Measurements from ENCODE around the gene C10orf120. TPM values are rescaled to one million over a fixed set of nuclear protein-coding genes. Genes with fewer than 3 reads are reported as not detected.

The C10orf120 gene
- total RNA-seq, 2 donors from 2014 or later = not detected

DNA sequence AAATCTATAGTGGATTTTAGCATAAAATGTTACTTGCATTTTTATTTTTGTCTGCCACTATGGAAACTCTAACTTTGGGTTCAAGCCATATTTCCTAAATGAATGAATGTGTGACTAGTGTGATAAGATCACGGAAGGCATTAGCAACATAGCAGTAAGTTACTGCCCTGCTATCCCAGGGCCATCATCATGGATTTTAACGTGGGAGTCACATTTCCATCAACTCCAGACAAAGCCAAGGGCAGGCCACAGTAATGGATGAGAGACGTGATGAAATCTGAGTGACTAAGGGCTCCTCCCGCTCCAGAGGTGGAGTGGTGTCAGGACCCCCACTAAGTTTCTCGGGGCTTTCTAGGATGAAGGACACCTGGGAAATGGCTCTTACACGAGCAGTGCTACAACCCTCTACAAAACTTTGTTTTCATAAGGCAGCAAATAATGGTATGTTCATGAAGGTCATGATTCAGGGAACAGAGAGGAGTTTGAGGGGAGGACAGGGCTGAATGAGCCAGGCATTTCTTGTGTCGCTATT lies 34.3 kb downstream of the C10orf120 start:
- H3K4me3 Mint-ChIP-seq = no peak overlapping the region
- H3K27ac Mint-ChIP-seq = no peak overlapping the region
- H3K9me3 ChIP-seq (ENCODE audit: control insufficient read depth, low read length, poor library complexity, severe bottlenecking) = no peaks in the 10 kb centered on the region
- no peak for ATAC-seq
- no peaks in the 10 kb centered on the region for H3K4me1 Mint-ChIP-seq
- no peak for DNase-seq
- peaks cover 80% of the 10 kb centered on the region for H3K27me3 Mint-ChIP-seq
- no peaks in the 10 kb centered on the region for H3K36me3 Mint-ChIP-seq (ENCODE audit: low read depth)

DNA sequence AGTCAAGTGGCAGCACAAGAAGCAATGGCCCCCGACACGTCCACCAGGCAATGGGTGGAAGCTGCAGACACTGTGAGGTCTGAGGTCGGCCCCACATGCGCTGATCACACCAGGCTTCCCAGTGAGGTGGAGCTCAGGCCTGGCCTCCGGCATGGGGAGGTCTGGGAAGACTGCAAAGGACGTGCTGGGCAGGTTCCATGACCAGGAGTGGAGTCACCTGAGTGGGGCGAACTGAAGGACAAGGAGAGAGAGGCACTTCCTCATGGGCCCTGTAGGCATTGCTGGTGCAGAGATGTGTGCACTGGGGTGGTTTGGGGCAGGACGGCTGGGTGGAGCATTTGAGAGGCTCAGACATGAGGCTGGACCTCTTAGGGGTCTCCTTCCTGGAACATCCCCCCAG lies 35.1 kb downstream of the C10orf120 start:
- Mint-ChIP-seq H3K27me3 (peaks cover 76% of the 10 kb centered on the region), H3K4me3 (no peak overlapping the region), H3K36me3 (ENCODE audit: low read depth) (no peaks in the 10 kb centered on the region), H3K4me1 (no peaks in the 10 kb centered on the region), H3K27ac (no peak overlapping the region)
- H3K9me3 ChIP-seq (ENCODE audit: control insufficient read depth, low read length, poor library complexity, severe bottlenecking) = no peaks in the 10 kb centered on the region
- DNase-seq (no peak), ATAC-seq (no peak)

DNA sequence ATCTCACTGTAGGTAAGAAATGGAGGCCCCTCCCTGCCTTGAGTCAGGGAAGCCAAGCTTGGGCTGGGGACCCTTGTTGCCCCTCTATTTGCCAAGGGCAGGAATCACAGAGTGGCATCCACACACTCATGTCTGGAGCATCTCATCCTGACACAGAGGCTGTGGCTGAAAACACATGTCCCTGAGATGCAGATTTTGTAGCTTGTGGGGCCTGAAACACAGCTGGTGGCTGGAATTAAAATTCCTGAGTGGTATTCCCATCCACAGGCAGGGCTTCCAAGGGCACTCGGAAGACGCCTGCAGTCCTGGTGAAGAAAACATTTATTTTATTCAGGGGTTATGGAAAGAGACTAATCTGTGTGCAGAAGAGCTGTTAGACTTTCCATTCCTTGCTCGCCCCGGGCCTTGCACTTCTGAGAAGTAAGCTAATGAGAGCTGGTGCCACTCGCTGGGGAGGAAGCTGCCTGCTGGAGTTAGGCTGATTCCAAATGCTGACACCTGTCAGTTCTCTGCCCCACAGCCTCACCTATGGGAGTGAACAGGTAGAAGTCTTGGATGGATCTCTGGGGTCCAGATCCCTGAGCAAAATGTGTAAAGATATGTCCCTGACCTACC lies 36.0 kb downstream of the C10orf120 start:
- H3K9me3 ChIP-seq (ENCODE audit: control insufficient read depth, low read length, poor library complexity, severe bottlenecking) = no peaks in the 10 kb centered on the region
- no peak overlapping the region for H3K27ac Mint-ChIP-seq
- H3K27me3 Mint-ChIP-seq = peaks cover 73% of the 10 kb centered on the region
- ATAC-seq = no peak
- no peak for DNase-seq
- H3K36me3 Mint-ChIP-seq (ENCODE audit: low read depth) = no peaks in the 10 kb centered on the region
- no peak overlapping the region for H3K4me3 Mint-ChIP-seq
- H3K4me1 Mint-ChIP-seq = no peaks in the 10 kb centered on the region

DNA sequence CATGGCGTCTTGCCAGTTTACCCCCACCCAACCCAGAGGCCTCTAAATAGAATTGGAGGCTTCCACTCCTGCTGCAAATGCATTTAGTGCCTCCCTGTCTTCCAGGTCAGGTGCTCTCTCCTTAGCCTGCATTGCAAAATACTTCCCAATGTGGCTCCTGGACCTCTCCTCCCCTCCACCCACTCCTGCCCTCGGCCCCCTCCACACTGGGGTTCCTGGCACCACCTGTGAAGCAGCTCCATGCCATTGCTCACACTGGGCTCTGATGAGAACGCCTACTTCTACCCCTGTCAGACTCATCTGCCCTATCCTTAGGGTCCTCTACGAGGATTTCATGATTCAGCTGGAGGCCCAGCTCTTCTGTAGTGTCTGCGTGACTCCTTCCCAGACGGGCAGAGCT lies 37.4 kb downstream of the C10orf120 start:
- Mint-ChIP-seq H3K27ac (no peak overlapping the region), H3K4me1 (no peaks in the 10 kb centered on the region), H3K36me3 (ENCODE audit: low read depth) (no peaks in the 10 kb centered on the region), H3K27me3 (peaks cover 74% of the 10 kb centered on the region), H3K4me3 (no peak overlapping the region)
- DNase-seq (no peak), ATAC-seq (no peak)
- H3K9me3 ChIP-seq (ENCODE audit: control insufficient read depth, low read length, poor library complexity, severe bottlenecking) = no peaks in the 10 kb centered on the region

DNA sequence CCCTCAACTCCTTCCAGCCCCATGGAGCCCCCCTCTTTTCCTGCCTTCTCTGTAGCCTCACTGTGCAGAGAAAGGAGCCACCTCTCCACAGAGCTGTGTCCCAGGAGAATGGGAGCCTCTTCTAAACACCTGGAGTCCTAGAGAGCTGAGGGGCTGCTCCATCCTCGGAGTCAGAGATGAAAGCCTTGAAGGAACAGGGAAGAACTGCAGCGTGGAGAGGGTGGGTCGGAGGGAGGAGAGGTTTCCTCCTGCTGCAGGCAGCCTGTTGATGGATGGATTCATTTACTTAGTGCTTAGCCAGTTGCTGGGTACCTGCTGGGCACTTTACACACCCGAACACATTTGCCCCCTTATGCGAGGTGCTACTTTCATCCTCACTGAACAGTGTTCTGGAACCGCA lies 39.0 kb downstream of the C10orf120 start:
- no peak for DNase-seq
- ATAC-seq = no peak
- Mint-ChIP-seq H3K27ac (no peak overlapping the region), H3K4me1 (no peaks in the 10 kb centered on the region), H3K36me3 (ENCODE audit: low read depth) (no peaks in the 10 kb centered on the region), H3K27me3 (peaks cover 72% of the 10 kb centered on the region), H3K4me3 (no peak overlapping the region)
- no peaks in the 10 kb centered on the region for H3K9me3 ChIP-seq (ENCODE audit: control insufficient read depth, low read length, poor library complexity, severe bottlenecking)

DNA sequence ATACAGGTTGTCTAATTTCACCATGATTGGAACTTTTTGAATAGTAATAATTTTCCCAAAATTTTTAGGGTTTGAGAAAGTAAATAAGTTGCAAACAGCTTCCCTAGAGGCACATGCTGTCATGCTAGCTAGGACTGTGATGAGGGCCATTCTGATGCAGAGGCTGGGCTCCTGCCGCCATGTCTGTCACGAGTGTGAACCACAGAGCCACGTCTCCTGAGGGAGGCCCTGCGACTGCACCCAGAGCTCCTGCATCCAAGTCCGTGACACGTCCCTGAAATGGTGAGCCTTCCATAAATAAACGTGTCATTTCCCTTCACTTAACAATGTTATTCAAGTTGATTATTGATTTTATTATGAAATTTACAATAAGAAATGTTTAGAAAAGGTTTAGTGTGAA lies 40.0 kb downstream of the C10orf120 start:
- no peaks in the 10 kb centered on the region for H3K36me3 Mint-ChIP-seq (ENCODE audit: low read depth)
- H3K27ac Mint-ChIP-seq = no peak overlapping the region
- H3K27me3 Mint-ChIP-seq = peaks cover 73% of the 10 kb centered on the region

DNA sequence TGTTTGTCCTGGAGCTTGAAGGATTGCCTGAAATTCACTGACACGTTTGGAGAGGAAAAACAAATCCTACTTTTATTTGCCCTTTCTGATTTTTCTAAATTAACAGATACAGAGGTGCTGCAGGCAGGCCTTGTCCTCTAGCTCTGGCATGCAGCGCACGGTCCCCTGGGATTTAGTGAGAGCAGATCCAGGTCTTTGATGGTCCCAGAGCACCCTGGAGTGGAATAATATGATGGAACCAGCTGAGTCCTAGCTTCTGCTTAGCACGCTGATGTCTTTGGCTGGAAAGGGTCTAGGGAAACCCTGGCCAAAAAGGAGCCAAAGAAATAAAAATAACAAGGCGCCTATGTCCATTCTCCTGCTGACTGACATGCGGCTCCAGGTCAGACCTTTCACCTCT lies 40.5 kb downstream of the C10orf120 start:
- Mint-ChIP-seq H3K36me3 (ENCODE audit: low read depth) (no peaks in the 10 kb centered on the region), H3K4me3 (no peak overlapping the region), H3K4me1 (no peaks in the 10 kb centered on the region), H3K27me3 (peaks cover 71% of the 10 kb centered on the region), H3K27ac (no peak overlapping the region)
- ATAC-seq (no peak), DNase-seq (no peak)
- no peaks in the 10 kb centered on the region for H3K9me3 ChIP-seq (ENCODE audit: control insufficient read depth, low read length, poor library complexity, severe bottlenecking)

More for the DNA sequence above, 40.0 kb downstream of the C10orf120 start:
- no peaks in the 10 kb centered on the region for H3K9me3 ChIP-seq (ENCODE audit: control insufficient read depth, low read length, poor library complexity, severe bottlenecking)
- Mint-ChIP-seq H3K4me1 (no peaks in the 10 kb centered on the region), H3K4me3 (no peak overlapping the region)
- DNase-seq (no peak), ATAC-seq (no peak)

DNA sequence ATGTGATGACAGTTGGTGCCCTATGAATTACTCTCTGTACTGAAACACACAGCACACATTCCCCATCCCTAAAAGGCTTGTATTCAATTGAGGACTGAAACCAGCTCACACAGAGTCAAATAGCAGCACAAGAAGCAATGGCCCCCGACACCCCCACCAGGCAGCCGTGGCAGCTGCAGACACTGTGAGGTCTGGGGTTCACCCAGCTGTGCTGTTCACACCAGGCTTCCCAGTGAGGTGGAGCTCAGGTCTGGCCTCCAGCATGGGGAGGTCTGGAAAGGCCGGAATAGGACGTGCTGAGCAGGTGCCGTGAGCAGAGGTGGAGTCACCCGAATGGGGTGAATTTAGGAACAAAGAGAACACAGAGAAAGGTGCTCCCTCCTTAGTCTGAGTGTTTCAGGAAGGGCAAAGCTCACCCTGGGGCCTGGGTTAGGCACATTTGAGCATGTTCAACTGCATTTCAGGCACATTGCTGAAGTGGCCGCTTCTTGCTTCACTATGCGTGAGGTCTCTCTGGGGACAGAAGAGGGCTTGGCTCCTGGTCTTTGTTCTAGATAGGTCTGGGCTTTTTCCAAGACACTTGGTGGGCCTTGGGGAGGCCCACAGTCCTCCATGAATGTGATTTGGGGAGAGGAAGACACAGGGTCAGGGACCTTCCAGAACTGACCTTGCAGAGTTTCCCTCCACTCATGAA lies 41.1 kb downstream of the C10orf120 start:
- Mint-ChIP-seq H3K4me1 (no peaks in the 10 kb centered on the region), H3K27ac (no peak overlapping the region), H3K27me3 (peaks cover 70% of the 10 kb centered on the region), H3K4me3 (no peak overlapping the region), H3K36me3 (ENCODE audit: low read depth) (no peaks in the 10 kb centered on the region)
- DNase-seq (no peak), ATAC-seq (no peak)
- H3K9me3 ChIP-seq (ENCODE audit: control insufficient read depth, low read length, poor library complexity, severe bottlenecking) = no peaks in the 10 kb centered on the region

DNA sequence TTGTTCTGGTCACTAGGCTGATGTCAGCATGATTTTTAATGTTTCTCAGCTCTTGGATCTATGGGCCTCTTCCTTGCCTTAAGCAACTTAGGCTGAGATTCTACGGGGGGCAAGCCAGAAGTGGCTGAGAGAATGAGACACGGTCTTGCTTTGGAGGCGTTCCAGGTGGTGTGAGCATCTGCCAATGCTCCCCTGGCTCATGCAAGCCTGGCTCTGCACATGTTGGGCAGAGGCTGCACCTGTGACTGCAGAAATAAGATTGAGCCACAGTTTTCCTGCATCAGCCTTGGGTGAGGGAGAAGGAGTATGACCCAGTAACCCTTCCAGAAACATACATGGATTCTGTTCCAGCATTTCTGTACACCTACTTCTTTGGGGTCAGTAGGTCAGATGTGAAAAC lies 41.9 kb downstream of the C10orf120 start:
- Mint-ChIP-seq H3K27me3 (peaks cover 70% of the 10 kb centered on the region), H3K27ac (no peak overlapping the region), H3K36me3 (ENCODE audit: low read depth) (peaks cover 4% of the 10 kb centered on the region), H3K4me3 (no peak overlapping the region), H3K4me1 (no peaks in the 10 kb centered on the region)
- H3K9me3 ChIP-seq (ENCODE audit: control insufficient read depth, low read length, poor library complexity, severe bottlenecking) = no peaks in the 10 kb centered on the region
- no peak for ATAC-seq
- DNase-seq = no peak

DNA sequence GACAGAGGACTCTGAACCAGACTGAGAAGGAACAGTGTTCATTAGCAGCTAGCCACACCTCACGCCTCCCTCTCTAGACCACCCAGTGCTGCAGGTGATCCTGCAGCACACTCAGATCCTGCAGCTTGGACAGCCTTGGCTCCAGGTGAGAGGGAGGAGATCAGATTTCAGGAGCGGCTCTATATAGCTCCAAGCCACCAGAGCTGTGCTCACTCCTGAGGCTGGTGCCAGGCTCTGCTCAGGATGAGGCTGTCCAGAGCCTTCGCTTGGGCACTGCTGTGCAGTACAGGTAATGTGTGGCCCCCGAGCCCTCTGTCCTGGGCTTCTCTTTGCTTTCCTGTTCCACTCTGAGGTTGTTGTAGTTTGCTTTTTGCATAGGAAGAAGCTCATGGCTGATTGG lies 42.4 kb downstream of the C10orf120 start:
- no peak for ATAC-seq
- Mint-ChIP-seq H3K27me3 (peaks cover 70% of the 10 kb centered on the region), H3K27ac (no peak overlapping the region), H3K4me3 (no peak overlapping the region), H3K4me1 (no peaks in the 10 kb centered on the region), H3K36me3 (ENCODE audit: low read depth) (peaks cover 4% of the 10 kb centered on the region)
- no peaks in the 10 kb centered on the region for H3K9me3 ChIP-seq (ENCODE audit: control insufficient read depth, low read length, poor library complexity, severe bottlenecking)
- DNase-seq = no peak

DNA sequence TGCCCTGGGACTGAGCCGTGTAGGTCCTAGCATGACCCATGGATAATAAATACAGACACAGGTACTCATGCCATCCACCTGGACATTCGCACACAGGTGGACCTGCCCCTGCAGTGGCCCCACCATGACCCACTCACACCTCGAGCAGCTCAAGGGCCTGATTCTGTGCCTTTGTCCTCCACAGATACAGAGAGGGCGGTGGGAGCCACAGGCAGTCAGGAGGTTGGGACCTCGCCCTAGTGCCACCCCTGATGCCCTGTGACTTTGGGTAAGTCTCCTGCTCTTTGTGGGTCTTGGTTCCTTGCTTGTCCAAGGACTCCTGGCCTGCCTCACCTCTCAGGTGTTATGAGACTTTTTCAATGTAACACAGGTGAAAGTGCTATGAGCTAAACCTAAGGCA lies 42.9 kb downstream of the C10orf120 start:
- no peak overlapping the region for H3K27ac Mint-ChIP-seq
- DNase-seq = no peak
- peaks cover 4% of the 10 kb centered on the region for H3K36me3 Mint-ChIP-seq (ENCODE audit: low read depth)
- H3K27me3 Mint-ChIP-seq = peaks cover 70% of the 10 kb centered on the region
- no peak for ATAC-seq
- H3K4me3 Mint-ChIP-seq = no peak overlapping the region
- H3K9me3 ChIP-seq (ENCODE audit: control insufficient read depth, low read length, poor library complexity, severe bottlenecking) = no peaks in the 10 kb centered on the region
- no peaks in the 10 kb centered on the region for H3K4me1 Mint-ChIP-seq

DNA sequence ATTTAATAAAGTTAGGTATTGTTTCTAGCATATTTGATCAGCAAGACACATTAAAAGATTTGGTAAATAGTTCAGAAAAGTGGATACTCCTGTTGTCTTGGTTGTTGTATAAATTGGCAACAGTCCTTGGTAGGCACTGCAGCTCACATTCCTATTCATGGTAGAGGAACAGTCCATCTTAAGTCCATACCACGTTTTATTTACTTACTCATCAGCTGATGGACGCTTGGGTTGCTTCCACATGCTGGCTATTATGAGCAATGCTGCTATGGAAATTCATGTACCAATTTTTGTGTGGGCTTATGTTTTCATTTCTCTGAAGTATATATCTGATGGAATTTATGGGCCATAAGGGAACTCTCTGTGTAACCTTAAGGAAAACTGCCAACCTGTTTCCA lies 43.3 kb downstream of the C10orf120 start:
- peaks cover 71% of the 10 kb centered on the region for H3K27me3 Mint-ChIP-seq
- no peak overlapping the region for H3K27ac Mint-ChIP-seq
- H3K4me3 Mint-ChIP-seq = no peak overlapping the region
- DNase-seq (no peak), ATAC-seq (no peak)
- H3K4me1 Mint-ChIP-seq = no peaks in the 10 kb centered on the region
- H3K36me3 Mint-ChIP-seq (ENCODE audit: low read depth) = peaks cover 4% of the 10 kb centered on the region
- no peaks in the 10 kb centered on the region for H3K9me3 ChIP-seq (ENCODE audit: control insufficient read depth, low read length, poor library complexity, severe bottlenecking)

DNA sequence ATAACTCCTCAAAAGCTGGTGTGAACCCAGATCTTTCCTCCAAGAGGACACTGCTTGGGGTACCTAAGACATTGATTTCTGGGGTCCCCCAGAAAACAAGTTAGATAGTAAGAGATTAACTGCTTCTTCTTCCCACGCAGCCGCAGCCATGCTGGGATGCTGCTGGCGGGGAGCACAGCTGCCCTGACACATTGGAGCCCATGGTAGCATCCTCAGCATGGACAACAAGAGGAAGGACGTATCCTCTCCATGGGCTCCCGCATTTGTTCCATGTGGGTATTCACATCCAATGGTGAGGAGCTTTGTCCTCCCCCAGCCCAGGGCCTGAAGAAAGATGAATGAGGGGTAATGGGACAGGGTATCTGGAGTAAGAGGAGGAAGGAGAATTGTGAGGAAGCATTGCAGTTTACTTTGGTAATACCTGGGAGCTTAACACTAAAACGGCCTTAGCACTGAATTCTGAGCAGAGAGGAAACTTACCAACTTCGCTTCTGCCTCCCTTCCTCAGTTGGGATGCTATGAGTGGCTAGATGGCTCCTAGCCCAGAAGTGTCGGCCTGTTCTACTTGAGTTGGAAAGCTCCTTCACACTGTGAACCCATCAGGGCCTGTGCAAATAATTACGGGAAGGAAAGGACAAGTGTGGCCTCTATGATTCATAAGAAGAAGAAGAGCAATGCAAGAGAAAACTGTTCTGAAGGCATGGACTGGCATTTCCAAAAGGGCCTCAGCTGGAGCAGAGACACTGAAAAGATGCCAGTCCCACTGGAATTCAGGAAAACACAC lies 43.9 kb downstream of the C10orf120 start:
- H3K4me1 Mint-ChIP-seq = no peaks in the 10 kb centered on the region
- H3K9me3 ChIP-seq (ENCODE audit: control insufficient read depth, low read length, poor library complexity, severe bottlenecking) = no peaks in the 10 kb centered on the region
- H3K27ac Mint-ChIP-seq = no peak overlapping the region
- DNase-seq (no peak), ATAC-seq (no peak)
- peaks cover 4% of the 10 kb centered on the region for H3K36me3 Mint-ChIP-seq (ENCODE audit: low read depth)
- no peak overlapping the region for H3K4me3 Mint-ChIP-seq
- H3K27me3 Mint-ChIP-seq = peaks cover 68% of the 10 kb centered on the region
